Mucosa of descending colon (tissue), 3 donors: ENCODE results near the gene TTLL12. TPM values are rescaled to one million over a fixed set of nuclear protein-coding genes. Genes with fewer than 3 reads are reported as not detected.

Source experiments
- ATAC-seq: fragments of 200-7000 bp; cut with Tn5 transposase; one replicate; pipeline ENCODE4 v1.9.1; 2020; ENCODE audit warnings: mild to moderate bottlenecking, moderate library complexity
- DNase-seq, 3 donors: peaks; one replicate each; pipeline ENCODE4 v3.0.0-alpha.2; 2020
- H3K36me3 ChIP-seq: fragments of 200-600 bp; one replicate; pipeline ENCODE4 v1.8.0; 2021; ENCODE audit warnings: low read depth, mild to moderate bottlenecking
- H3K4me1 ChIP-seq: fragments of 200-600 bp; one replicate; pipeline ENCODE4 v1.8.0; 2021; ENCODE audit warnings: low read depth, mild to moderate bottlenecking
- H3K4me3 ChIP-seq: fragments of 200-600 bp; one replicate; pipeline ENCODE4 v1.8.0; 2021; ENCODE audit warnings: mild to moderate bottlenecking
- H3K9me3 ChIP-seq: fragments of 200-600 bp; one replicate; pipeline ENCODE4 v1.8.0; 2021; ENCODE audit warnings: mild to moderate bottlenecking
- intact Hi-C, 2 donors: fragments of 100-400 bp; cut with DNase I in 1 of 2; cut with micrococcal nuclease in 1 of 2; formaldehyde crosslinking; loops; one replicate each; pipeline versions ENCODE4 v1.11.0 to v1.11.1; 2022; cut with DNase I, micrococcal nuclease
- total RNA-seq, 3 donors: library from RNA; stranded (reverse); fragmentation: NEBNext Ultra II Directional in 2 of 3; extraction: Animal tissue kit (Norgen Biotek cat#: 25700) in 2 of 3; gene quantifications; one replicate each; pipeline versions ENCODE4 v1.2.1 to v1.2.4, GENCODE V29; 2021 to 2023
- TF ChIP-seq, protein P1 (sequence below): fragments of 200-600 bp; IDR thresholded peaks from one replicate; pipeline ENCODE4 v1.8.0; 2022; ENCODE audit warnings: antibody characterized with exemption, mild to moderate bottlenecking
- donor health status: DM: no; HTN: no; CAD: no; lungs with moderate emphysema.
- donor health status: DM: no; HTN: no; CAD: no.
- donor health status: DM: no; HTN: yes; CAD: no.

TTLL12 gene
- total RNA-seq, 3 donors from 2014 or later: 47.6 to 95.2 (median 90.1) TPM

DNA sequence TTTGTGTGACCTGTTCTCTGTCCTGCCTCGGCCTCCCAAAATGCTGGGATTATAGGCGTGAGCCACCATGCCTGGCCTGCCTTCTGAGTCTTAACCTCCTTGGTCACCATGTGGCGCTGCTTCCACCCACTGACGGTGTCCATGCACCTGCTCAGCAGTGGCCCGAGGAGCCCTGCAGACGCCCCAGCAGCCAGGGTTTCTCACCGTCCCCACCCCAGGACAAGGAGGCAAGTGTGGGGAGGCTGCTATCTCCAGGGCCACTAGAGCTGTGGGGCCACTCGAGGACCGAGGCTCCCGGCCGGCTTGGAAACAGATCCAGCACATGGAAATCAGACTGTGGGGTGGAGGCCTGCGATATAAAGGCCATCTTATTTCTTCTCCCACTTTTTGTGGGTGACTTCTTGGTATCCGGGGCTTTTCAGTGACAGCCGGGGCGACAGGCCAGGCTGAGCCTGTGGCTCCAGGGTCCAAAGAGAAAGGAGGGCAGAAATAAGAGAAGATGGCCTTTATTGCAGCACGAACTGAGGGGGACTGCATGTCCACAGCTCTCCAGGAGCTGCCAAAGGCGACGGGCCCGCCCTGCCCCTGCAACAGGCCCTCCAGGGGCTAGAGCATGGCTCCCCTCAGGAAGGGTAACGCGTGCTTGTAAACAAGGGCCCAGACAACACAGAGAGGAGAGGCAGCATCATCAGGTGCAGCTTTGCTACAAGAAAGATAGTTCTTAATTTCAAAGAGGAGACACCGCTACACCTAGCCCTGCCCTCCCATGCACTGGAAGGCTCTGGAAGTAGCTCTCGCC is 20.6 kb downstream of the TTLL12 start:
- Histone ChIP-seq H3K36me3 (peaks cover 5% of the 10 kb centered on the region), H3K4me1 (peaks cover 28% of the 10 kb centered on the region), H3K4me3 (no peak overlapping the region), H3K9me3 (no peaks in the 10 kb centered on the region)
- TF ChIP-seq, protein P1, sequence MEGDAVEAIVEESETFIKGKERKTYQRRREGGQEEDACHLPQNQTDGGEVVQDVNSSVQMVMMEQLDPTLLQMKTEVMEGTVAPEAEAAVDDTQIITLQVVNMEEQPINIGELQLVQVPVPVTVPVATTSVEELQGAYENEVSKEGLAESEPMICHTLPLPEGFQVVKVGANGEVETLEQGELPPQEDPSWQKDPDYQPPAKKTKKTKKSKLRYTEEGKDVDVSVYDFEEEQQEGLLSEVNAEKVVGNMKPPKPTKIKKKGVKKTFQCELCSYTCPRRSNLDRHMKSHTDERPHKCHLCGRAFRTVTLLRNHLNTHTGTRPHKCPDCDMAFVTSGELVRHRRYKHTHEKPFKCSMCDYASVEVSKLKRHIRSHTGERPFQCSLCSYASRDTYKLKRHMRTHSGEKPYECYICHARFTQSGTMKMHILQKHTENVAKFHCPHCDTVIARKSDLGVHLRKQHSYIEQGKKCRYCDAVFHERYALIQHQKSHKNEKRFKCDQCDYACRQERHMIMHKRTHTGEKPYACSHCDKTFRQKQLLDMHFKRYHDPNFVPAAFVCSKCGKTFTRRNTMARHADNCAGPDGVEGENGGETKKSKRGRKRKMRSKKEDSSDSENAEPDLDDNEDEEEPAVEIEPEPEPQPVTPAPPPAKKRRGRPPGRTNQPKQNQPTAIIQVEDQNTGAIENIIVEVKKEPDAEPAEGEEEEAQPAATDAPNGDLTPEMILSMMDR: no peak
- DNase-seq: no peak
- ATAC-seq: no peak
- intact Hi-C loops: no loop called here

DNA sequence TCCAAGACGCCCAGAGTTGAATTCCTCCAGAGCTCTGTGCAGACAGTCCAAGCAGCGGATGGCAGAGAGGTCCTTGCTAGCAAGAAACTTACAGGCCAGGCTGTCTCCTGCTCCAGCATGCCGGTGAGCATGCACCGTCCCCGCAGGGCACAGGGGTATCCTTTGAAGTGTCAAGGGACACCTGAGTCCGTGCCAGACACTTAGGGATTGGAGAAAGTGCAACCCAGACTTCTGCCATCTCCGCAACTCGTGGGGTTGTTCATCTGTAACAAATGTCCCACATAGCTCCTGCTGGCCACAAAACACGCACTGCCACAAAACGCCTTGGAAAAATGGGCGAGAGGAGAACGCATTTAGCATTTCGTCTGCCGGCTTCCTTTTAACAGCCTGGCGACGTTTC is 22.3 kb downstream of the TTLL12 start:
- DNase-seq: no peak

DNA sequence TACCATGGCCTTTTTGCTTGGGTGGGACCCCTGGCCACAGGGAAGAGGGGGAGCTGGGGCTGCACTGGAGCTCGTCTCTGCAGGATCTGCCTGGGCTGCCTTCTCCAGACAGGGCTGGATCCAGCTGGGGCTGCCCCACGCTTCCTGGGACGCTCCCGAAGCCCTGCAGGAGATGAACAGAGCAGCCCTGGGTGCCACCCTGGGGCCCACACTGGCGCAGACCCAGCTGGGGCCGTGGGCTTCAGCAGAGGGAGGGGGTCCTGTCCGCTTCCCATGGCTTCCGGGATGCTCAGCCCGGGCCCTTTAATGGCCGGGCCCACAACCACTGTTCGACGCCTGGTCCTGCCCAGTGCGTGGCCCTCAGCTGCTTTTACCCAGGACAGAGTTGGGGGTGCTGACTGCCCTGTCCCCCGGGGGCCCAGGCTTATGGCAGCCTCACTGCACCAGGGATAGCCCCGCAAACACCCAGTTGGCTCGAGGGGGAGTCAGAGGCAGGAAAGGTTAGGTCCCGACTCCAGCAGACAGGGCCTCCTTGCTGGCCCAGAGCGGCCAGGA is 23.6 kb downstream of the TTLL12 start:
- DNase-seq (no peak), ATAC-seq (no peak)
- intact Hi-C loops: no loop called here
- H3K36me3 ChIP-seq: peaks cover 5% of the 10 kb centered on the region
- H3K4me3 ChIP-seq: no peak overlapping the region
- H3K9me3 ChIP-seq: no peaks in the 10 kb centered on the region
- TF ChIP-seq, protein P1: no peak
- peaks cover 35% of the 10 kb centered on the region for H3K4me1 ChIP-seq

More for the DNA sequence above, 22.3 kb downstream of the TTLL12 start:
- intact Hi-C loops: no loop called here
- peaks cover 26% of the 10 kb centered on the region for H3K4me1 ChIP-seq
- H3K36me3 ChIP-seq: peaks cover 5% of the 10 kb centered on the region
- no peak overlapping the region for H3K4me3 ChIP-seq
- no peak for ATAC-seq
- H3K9me3 ChIP-seq: no peaks in the 10 kb centered on the region
- TF ChIP-seq, protein P1: no peak

DNA sequence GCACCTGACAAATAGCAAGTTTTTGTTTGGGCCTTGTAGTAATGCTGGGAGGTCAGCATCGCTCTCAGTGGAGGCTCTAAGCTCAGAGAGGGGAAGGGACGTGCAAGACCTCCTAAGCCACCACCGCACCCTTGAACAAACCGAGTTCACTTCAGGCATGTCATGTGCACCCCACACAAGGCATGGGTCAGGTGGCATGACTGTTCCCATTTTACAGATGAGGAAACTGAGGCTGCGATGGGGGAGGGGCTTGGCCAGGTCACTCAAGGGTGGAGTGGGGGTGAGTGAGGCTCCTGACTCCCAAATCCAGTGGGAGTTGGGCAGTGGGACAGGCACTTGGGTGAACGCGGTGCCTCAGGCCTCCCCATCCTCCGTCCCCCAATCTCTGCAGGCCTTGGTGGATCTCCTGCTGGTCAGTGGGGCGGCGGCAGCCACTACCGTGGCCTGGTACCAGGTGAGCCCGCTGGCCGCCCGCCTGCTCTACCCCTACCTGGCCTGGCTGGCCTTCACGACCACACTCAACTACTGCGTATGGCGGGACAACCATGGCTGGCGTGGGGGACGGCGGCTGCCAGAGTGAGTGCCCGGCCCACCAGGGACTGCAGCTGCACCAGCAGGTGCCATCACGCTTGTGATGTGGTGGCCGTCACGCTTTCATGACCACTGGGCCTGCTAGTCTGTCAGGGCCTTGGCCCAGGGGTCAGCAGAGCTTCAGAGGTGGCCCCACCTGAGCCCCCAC is 24.4 kb downstream of the TTLL12 start:
- no peaks in the 10 kb centered on the region for H3K36me3 ChIP-seq
- TF ChIP-seq, protein P1: no peak
- DNase-seq (no peak), ATAC-seq (no peak)
- H3K4me3 ChIP-seq: no peak overlapping the region
- H3K4me1 ChIP-seq: peaks cover 42% of the 10 kb centered on the region
- intact Hi-C loops: no loop called here
- H3K9me3 ChIP-seq: no peaks in the 10 kb centered on the region

DNA sequence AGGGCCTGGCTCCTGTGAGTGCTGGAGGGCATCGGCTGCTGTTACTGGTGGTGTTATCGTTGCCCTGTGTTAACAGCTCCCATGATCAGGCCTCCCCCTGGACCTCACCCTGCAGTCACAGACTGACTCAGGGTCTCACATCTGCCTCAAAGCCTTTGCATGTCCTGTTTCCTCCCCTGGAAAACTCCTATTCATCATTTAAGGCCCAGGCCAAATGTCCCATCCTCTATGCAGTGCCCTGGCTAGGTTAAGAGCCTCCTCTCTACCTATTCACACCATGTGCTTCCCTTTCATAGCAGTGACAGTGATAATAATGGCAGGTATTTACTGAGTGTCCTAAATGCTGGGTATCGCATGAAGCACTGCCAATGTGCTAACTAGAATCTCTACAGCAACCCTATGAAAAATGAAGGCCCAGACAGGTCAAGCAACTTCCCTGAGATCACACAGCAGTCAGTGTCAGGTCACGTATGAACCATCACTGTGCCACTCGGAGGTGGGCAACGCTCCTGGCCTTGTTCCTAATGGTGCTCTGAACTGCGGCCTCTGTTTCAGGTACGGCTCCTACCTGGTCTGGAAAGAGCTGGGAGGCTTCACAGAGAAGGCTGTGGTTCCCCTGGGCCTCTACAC is 26.3 kb downstream of the TTLL12 start:
- H3K9me3 ChIP-seq: no peaks in the 10 kb centered on the region
- DNase-seq (no peak), ATAC-seq (no peak)
- no peak overlapping the region for H3K4me3 ChIP-seq
- intact Hi-C loops: no loop called here
- H3K36me3 ChIP-seq: no peaks in the 10 kb centered on the region
- H3K4me1 ChIP-seq: peaks cover 50% of the 10 kb centered on the region
- TF ChIP-seq, protein P1: no peak
